SK-N-SH (cell line): Measurements from ENCODE around the gene ACVR2B. TPM values are rescaled to one million over a fixed set of nuclear protein-coding genes. Genes with fewer than 3 reads are reported as not detected.
A peak's percentile ranks its signal among the peaks of the same experiment; 100 is the strongest.

Source experiments
- CTCF ChIA-PET: fragments of 300-600, 350-600 bp; formaldehyde crosslinking; extraction: SDS; loops from one replicate; lab custom pipeline; 2021; lab: Yijun Ruan, JAX
- POLR2A ChIA-PET: fragments of 350-600 bp; sonication (Branson Sonifier 250); formaldehyde crosslinking; extraction: SDS; loops from one replicate; lab custom pipeline; 2020; ENCODE audit warnings: antibody characterized with exemption, inconsistent platforms; lab: Yijun Ruan, JAX
- DNase-seq: peaks from one replicate; pipeline ENCODE4 v3.0.0; 2012
- H2AFZ ChIP-seq: fragments of 200-600 bp; sonication (generic); 2 replicates; pipeline ENCODE4 v1.8.1; 2016; ENCODE audit warnings: antibody characterized with exemption, mild to moderate bottlenecking, low read depth
- H3F3A ChIP-seq: fragments of 200-600 bp; sonication (generic); replicated peaks from 2 replicates; pipeline ENCODE3; 2016; ENCODE audit warnings: antibody characterized with exemption, mild to moderate bottlenecking; ENCODE audit not compliant: insufficient read depth
- H3K27ac ChIP-seq, 2 experiments: fragments of 200-500 bp in 1 of 2; fragments of 200-600 bp in 1 of 2; sonication (Bioruptor generic) in 1 of 2; sonication (generic), shearing (Covaris generic) in 1 of 2; 2 replicates each; pipeline versions ENCODE4 v1.5.1 to v1.6.1; 2014 to 2016; ENCODE audit warnings: low read depth in 2 of 2, inconsistent platforms in 1 of 2, low read length in 1 of 2, mild to moderate bottlenecking in 1 of 2, mixed read lengths in 1 of 2
- H3K27me3 ChIP-seq: fragments of 200-600 bp; sonication (generic), shearing (Covaris generic); 2 replicates; pipeline ENCODE4 v1.6.1; 2016; ENCODE audit warnings: mixed run types; ENCODE audit not compliant: insufficient read depth
- H3K36me3 ChIP-seq, 2 experiments: fragments of 200-500 bp in 1 of 2; fragments of 200-600 bp in 1 of 2; sonication (Bioruptor generic) in 1 of 2; sonication (generic) in 1 of 2; replicated peaks in 1 of 2; 2 replicates each; pipeline versions ENCODE3 to v1.5.1; 2014 to 2016; ENCODE audit warnings: low read length in 1 of 2, mild to moderate bottlenecking in 1 of 2; ENCODE audit not compliant: insufficient read depth in 2 of 2, control insufficient read depth in 1 of 2
- H3K4me1 ChIP-seq, 2 experiments: fragments of 200-500 bp in 1 of 2; fragments of 200-600 bp in 1 of 2; sonication (Bioruptor generic) in 1 of 2; sonication (generic), shearing (Covaris generic) in 1 of 2; 2 replicates each; pipeline versions ENCODE4 v1.5.1 to v1.6.1; 2014 to 2016; ENCODE audit warnings: low read depth in 1 of 2, low read length in 1 of 2, mixed run types in 1 of 2; ENCODE audit not compliant: insufficient read depth in 2 of 2, control insufficient read depth in 1 of 2
- H3K4me2 ChIP-seq: fragments of 200-600 bp; sonication (generic), shearing (Covaris generic); 2 replicates; pipeline ENCODE4 v1.6.1; 2017; ENCODE audit warnings: mixed run types
- H3K4me3 ChIP-seq, 2 experiments: fragments of 200-500 bp in 1 of 2; fragments of 200-600 bp in 1 of 2; sonication (Bioruptor generic) in 1 of 2; sonication (generic), shearing (Covaris generic) in 1 of 2; 2 replicates each; pipeline versions ENCODE4 v1.5.1 to v1.8.1; 2014 to 2016; ENCODE audit warnings: low read depth in 2 of 2, inconsistent platforms in 1 of 2, low read length in 1 of 2, mild to moderate bottlenecking in 1 of 2, mixed read lengths in 1 of 2, moderate library complexity in 1 of 2
- H3K79me2 ChIP-seq: fragments of 200-600 bp; sonication (generic); 2 replicates; pipeline ENCODE4 v1.8.1; 2017; ENCODE audit warnings: mild to moderate bottlenecking; ENCODE audit not compliant: insufficient read depth
- H3K9ac ChIP-seq: fragments of 200-600 bp; sonication (generic); 2 replicates; pipeline ENCODE4 v1.6.1; 2017; ENCODE audit warnings: mixed run types
- H3K9me2 ChIP-seq: fragments of 200-600 bp; sonication (generic); 2 replicates; pipeline ENCODE4 v1.6.1; 2017; ENCODE audit warnings: mixed run types
- H3K9me3 ChIP-seq: fragments of 200-600 bp; sonication (generic); 2 replicates; pipeline ENCODE4 v1.6.1; 2017; ENCODE audit warnings: mixed run types, mild to moderate bottlenecking, moderate library complexity
- H4K20me1 ChIP-seq: fragments of 200-600 bp; sonication (generic); 2 replicates; pipeline ENCODE4 v1.6.1; 2017; ENCODE audit warnings: mild to moderate bottlenecking, mixed run types; ENCODE audit not compliant: insufficient read depth
- CTCF ChIP-seq: fragments of 200-600 bp; sonication (generic); IDR thresholded peaks from 2 replicates; pipeline ENCODE4 v1.6.1; 2017; ENCODE audit warnings: antibody characterized with exemption, mild to moderate bottlenecking, moderate library complexity
- EZH2phosphoT487 ChIP-seq: fragments of 200-600 bp; sonication (generic); IDR thresholded peaks from 2 replicates; pipeline ENCODE4 v1.6.1; 2017; ENCODE audit warnings: low read depth, mixed run types, mild to moderate bottlenecking, antibody characterized with exemption, moderate library complexity, borderline replicate concordance
- FOXM1 ChIP-seq: IDR thresholded peaks from 2 replicates; pipeline ENCODE4 v1.4.0; 2012; ENCODE audit warnings: low read depth, mild to moderate bottlenecking
- GABPA ChIP-seq: IDR thresholded peaks from 2 replicates; pipeline ENCODE4 v1.4.0; 2012; ENCODE audit warnings: low read depth, mild to moderate bottlenecking
- RAD21 ChIP-seq: IDR thresholded peaks from 2 replicates; pipeline ENCODE4 v1.6.1; 2012; ENCODE audit warnings: mild to moderate bottlenecking, low read length
- RCOR1 ChIP-seq: fragments of 150-350 bp; IDR thresholded peaks from 2 replicates; pipeline ENCODE4 v1.6.1; 2017; ENCODE audit warnings: antibody characterized with exemption, low read length
- SMC3 ChIP-seq: IDR thresholded peaks from 2 replicates; pipeline ENCODE4 v1.6.1; 2012; ENCODE audit warnings: low read depth, low read length, improper control_type of control experiment
- TEAD4 ChIP-seq: IDR thresholded peaks from 2 replicates; pipeline ENCODE4 v1.4.0; 2012; ENCODE audit warnings: mild to moderate bottlenecking, borderline replicate concordance; ENCODE audit not compliant: insufficient read depth
- WGBS: methylation state at CpG from one replicate; pipeline ENCODE4 v1.1.6; 2017; ENCODE audit warnings: low lambda C conversion rate; 5-methylcytosine and 5-hydroxymethylcytosine counted together
- polyA plus RNA-seq, 3 experiments: library from polyadenylated mRNA; depleted of rRNA; stranded (reverse); fragments of >200 nt; gene quantifications; 2 replicates each; pipeline ENCODE4 v1.2.3, GENCODE V29; 2012
- TF ChIP-seq, protein P1 (sequence below): fragments of 150-350 bp; IDR thresholded peaks from 2 replicates; pipeline ENCODE4 v1.6.1; 2016; ENCODE audit warnings: mild to moderate bottlenecking, low read depth, low read length

The ACVR2B gene
- polyA plus RNA-seq, 1 of the 3 experiments (the other 2 are of a cell fraction): 1.4 TPM

DNA sequence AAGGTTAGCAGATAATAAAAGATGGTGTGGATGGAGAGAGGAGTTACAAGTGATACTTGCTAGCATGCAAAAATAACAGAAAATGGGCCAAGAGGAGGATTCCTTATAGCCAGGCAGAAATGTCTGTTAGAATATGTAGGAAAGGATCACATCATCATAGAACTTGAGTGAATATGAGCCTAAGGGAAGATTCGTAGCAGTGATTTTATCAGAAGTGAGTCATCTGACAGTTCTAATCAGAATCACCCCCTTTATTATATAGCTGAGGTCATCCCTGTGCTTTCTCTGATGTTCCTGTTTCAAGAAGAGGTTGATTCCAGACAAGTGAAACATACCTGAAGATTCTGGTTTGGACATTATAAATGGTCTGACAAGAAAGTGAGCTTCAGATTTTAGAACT is 65.3 kb downstream of the ACVR2B start (continued):
- TF ChIP-seq EZH2phosphoT487: no peak
- no peak for TF ChIP-seq GABPA
- TF ChIP-seq, all 33 proteins: peak for 7

- Histone ChIP-seq H3K9me3 (no peaks in the 10 kb centered on the region), H3K4me1 (peaks cover 0 to 4% of the 10 kb centered on the region in 2 experiments; a peak in 3 of 4 replicates), H3K4me3 (no peak overlapping the region), H3F3A (peaks cover 13% of the 10 kb centered on the region), H3K27me3 (no peaks in the 10 kb centered on the region), H4K20me1 (peaks cover 3% of the 10 kb centered on the region; the same call in 1 of the 2 replicates), H2AFZ (no peak overlapping the region), H3K27ac (0 out of 4 replicates have a peak overlapping the region, but pooled peaks of 1 of the 2 experiments have one; percentile 12), H3K9me2 (no peaks in the 10 kb centered on the region), H3K36me3 (peaks cover 21 to 33% of the 10 kb centered on the region in 2 experiments), H3K4me2 (no peak overlapping the region), H3K79me2 (no peaks in the 10 kb centered on the region; the same call in 1 of the 2 replicates), H3K9ac (no peak overlapping the region)
- 91% methylated on average over 5 of the region's 5 CpGs for WGBS
- ChIA-PET POLR2A (no interaction called here), CTCF (interaction anchor here (0.7 to 13.0 kb wide), 12 partner anchors 10 to 324 kb away, joined by 3 to 556 read pairs (median 20); partner anchors contain the start of genes EXOG, SCN5A and XYLB)
- DNase-seq: no peak
- TF ChIP-seq RCOR1: no peak
- TF ChIP-seq, protein P1, sequence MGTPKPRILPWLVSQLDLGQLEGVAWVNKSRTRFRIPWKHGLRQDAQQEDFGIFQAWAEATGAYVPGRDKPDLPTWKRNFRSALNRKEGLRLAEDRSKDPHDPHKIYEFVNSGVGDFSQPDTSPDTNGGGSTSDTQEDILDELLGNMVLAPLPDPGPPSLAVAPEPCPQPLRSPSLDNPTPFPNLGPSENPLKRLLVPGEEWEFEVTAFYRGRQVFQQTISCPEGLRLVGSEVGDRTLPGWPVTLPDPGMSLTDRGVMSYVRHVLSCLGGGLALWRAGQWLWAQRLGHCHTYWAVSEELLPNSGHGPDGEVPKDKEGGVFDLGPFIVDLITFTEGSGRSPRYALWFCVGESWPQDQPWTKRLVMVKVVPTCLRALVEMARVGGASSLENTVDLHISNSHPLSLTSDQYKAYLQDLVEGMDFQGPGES: no peak
- TF ChIP-seq TEAD4: no peak
Measured at GRCh38 chr3:38519651-38520050, 66.0 kb downstream of the ACVR2B start.

GRCh38 chr3:38521391-38521987 is 67.8 kb downstream of the ACVR2B start:
- Histone ChIP-seq H3F3A (peaks cover 13% of the 10 kb centered on the region), H3K4me3 (peak overlapping the region in 1 of 2 experiments; percentile 13; a peak in 1 of 4 replicates)
- DNase-seq: peak; percentile 70

More at GRCh38 chr3:38521391-38521987, 67.8 kb downstream of the ACVR2B start:
- 3% methylated on average over 5 of the region's 5 CpGs for WGBS
- Histone ChIP-seq H3K9me2 (no peaks in the 10 kb centered on the region), H3K79me2 (no peaks in the 10 kb centered on the region; the same call in 1 of the 2 replicates), H3K9me3 (no peaks in the 10 kb centered on the region), H3K27me3 (no peaks in the 10 kb centered on the region), H3K9ac (no peak overlapping the region), H3K36me3 (peaks cover 24 to 40% of the 10 kb centered on the region in 2 experiments), H2AFZ (no peak overlapping the region), H4K20me1 (peaks cover 3% of the 10 kb centered on the region; the same call in 1 of the 2 replicates), H3K4me2 (no peak overlapping the region), H3K27ac (no peak overlapping the region), H3K4me1 (peaks cover 0 to 4% of the 10 kb centered on the region in 2 experiments; a peak in 3 of 4 replicates)
- TF ChIP-seq RAD21: peak; percentile 92
- TF ChIP-seq FOXM1: no peak
- peak; percentile 93 for TF ChIP-seq SMC3
- peak; percentile 94 for TF ChIP-seq CTCF
- no peak for TF ChIP-seq GABPA
- CTCF ChIA-PET: interaction anchor here (0.6 to 13.0 kb wide), 84 partner anchors 8 to 771 kb away, joined by 3 to 556 read pairs (median 6); partner anchors contain the start of genes EXOG, SCN10A and SCN5A
- POLR2A ChIA-PET: interaction anchor here (0.5 to 1.1 kb wide), 4 partner anchors 61 to 140 kb away, joined by 3 to 5 read pairs (median 4); no protein-coding TSS in a partner anchor
